NCI-H510A (cell line): Measurements from ENCODE around the gene WDFY3.

Experiments
- DNase-seq: peaks from one replicate; lab custom pipeline; 2025; lab: John Stamatoyannopoulos, UW

WDFY3 gene

DNA sequence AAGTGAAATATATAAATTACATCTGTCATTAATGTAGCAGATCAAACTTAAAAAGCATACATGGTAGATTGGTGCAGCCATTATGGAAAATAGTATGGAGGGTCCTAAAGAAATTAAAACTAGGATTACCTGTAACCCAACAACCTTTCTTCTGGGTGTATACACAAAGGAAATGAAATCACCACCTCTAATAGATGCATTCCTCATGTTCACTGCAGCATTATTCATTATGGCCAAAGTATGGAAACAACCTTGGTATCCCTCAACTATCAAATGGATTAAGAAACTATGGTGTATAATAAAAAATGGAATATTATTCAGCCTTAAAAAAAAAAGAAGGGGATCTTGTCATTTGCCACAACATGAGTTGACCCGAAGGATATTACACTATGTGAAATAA lies 13.7 kb downstream of the WDFY3 start:
- DNase-seq, result no peak

DNA sequence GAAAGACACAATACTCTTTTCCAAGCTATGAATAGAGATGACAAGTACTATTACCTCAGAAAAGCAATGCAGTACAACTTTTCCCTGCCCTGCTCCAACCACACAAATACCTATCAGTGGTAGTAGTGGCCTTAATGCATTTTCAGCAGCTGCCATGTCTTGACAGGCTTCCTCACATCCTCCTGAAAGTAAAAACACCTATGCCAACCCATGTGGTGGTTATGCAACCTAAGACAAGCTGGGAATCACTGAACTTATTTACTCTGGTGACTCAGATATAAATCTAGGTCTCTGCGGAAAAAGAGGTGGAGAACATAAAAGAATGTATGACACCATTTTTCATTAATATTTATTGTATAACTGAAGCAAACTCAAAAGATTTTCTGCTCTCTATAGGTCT lies 14.5 kb downstream of the WDFY3 start:
- no peak for DNase-seq

DNA sequence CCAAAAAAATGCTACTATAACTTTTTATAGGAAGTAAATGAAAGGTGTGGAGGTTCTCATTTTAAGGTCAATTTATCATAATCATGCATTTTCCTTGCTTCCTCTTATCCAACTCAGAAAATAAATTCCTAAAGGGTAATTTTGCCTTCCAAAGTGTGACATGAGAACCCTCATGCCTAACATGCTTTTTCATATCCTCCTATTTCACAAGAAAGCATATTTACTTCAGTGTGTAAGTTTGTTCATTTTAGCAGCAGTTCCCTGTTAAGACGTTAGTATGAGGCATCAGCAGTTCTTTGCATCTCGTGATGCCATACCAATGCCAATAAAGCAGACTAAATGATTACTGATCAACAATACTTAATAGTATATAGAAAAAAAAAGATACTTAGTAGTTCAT lies 18.4 kb downstream of the WDFY3 start:
- DNase-seq, result no peak

DNA sequence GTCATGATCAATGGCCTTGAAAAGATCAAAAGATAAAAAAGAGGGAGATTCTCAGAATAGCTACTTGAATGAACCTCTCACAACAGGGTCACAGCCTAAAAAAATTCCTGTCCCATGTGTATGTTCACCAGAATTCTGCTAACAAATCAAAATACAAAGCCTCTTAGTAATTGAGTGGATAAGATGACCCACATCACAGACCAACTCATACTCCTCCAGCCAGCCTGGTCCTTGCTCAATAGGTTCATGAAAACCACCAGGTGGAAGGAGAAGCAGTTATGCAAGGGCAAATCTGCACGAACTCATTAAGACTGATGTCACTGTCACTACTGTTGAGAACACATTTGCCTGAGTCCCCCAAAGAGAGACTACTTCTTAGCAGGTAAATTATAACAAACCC lies 21.5 kb downstream of the WDFY3 start:
- no peak for DNase-seq

DNA sequence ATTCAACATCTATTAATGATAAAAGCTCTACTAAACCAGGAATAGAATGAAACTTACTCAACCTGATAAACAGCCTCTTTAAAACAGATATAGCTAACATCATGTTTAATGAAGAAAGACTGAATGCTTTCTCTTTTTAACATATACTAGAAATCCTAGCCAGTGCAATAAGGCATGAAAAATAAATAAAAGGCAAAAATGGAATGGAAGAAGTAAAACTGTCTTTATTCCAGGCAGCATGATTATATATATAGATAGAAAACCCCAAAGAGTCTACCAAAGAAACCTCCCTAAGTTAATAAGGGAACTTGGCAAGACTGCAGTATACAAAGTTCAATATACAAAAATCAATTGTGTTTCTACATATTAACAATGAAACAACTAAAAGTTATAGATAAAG lies 25.5 kb downstream of the WDFY3 start:
- no peak for DNase-seq

DNA sequence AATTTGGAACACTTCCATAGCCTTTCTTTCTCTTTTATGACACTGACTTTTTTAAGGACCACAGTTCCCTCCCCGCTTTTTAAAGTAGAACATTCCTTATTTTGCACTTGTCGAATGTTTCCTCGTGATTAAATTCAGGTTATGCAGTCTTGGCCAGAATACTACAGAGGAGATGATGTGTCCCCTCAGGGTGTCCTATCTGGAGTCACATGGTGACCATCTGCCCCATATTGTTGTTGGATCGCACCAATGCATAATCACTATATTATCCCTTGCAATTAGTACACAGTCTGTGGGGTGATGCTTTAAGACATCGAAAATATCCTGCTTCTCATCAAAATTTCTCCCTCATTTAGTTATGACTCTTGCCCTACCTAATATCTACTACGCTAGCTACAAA lies 27.4 kb downstream of the WDFY3 start:
- DNase-seq, result no peak

DNA sequence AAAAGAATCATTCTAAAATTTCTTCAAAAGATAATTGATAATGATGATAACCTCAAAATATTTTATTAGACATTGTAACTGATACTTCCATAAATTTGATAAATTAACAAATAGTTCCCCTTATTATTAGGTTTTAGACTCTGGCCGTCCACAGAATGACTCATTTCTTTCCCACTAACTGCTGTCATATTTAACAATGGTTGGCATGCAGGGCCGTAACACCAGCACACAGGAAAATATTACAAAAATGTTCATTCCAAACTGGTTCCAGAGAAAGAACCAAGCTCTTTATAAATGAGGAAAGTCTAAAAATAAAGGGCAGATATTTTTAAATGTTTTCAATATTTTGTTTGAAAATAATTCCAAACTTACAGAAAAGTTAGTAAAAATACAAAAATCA lies 28.2 kb downstream of the WDFY3 start:
- no peak for DNase-seq

DNA sequence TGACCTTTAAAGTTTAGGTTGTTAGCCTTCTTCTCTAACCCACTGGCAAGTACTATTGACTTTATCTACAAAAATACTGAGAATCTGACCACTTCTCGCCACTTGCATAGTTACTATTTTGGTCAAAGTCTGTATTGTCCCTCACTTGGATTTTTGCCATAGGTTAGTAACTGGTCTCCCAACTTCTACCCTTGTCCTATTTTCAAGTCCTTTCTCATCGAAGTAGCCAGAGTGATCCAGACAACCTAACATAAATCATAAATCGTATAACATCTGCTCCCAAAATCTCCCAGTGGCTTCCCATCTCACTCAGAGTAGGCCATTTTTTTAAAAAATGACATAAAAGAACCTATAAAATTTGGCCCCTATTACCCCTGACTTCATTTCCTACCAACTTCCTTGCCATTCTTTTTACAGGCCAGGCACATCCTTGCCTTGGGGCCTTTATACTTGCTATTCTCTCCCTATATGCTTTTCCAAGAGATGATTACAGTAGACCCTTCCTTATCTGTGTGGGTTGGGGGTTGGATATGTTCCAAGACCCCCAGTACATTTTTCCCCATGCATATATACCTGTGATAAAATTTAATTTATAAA lies 29.0 kb downstream of the WDFY3 start:
- DNase-seq, result no peak

DNA sequence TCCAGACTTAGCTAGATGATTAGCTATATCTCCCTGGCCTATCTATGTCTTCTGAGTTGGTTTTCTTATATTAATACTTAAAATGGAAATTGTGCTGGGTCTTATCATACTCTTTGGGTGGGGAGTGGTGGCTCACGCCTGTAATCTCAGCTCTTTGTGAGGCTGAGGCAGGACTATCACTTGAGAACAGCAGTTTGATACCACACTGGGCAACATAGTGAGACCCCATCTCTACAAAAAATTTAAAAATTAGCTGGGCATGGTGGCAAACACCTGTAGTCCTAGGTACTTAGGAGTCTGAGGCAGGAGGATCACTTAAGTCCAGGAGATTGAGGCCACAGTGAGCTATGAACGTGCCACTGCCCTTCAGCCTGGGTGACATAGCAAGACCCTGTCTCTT lies 30.4 kb downstream of the WDFY3 start:
- DNase-seq, result no peak

DNA sequence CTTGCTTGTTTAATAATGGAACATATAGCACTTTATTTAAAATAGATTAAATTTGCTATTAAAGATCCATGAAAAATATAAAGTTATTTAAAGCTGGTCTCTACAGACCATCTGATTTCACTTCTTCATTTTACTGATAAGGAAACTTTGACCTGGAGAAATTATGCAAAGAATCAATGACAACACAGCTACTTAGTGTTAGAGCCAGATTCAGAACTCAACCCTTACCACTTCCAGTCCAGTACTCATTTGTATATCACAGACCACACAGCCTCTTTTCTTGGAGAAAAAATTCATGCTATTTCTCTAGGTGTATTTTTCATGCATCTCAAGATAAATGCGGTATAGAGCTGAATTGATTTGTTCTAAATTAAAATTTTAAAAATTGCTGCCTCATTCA lies 34.0 kb downstream of the WDFY3 start:
- DNase-seq, result no peak

DNA sequence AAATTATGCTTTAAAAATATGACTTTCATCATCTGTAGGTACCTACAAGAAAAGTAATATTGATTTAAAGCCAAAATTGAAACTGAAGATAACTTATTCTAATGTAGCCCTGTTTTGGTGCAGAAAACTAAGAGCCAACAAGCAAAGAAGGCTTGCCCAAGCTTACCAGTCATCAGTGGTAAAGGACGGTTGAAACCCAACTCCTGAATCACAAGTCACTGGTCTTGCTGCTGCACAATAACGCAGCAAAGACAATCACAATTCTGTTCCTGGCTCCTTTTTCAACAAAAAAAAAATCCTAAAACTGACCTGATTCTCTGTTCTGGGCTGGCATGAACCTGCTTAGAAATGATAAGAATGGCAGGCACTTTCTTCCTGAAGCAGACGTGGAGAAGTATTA lies 34.5 kb downstream of the WDFY3 start:
- no peak for DNase-seq

DNA sequence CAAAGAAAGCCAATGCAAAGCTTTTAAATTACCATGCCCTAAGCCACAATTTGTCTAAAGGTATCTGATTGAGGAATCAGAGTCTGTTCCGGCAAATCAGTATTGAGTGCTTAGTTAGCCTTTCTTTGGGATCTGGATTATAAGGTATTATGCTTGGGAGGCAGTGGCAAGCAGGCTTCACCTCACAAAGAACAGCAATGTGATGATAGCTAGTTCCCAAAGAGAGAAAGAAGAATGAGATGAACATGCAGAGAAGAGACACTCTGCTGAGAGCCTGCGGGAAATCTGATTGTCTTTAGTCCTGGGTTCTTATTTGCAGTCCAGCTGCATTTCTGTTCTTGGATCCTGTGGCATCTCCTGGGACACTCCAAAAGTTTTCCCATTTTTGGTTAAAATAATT lies 35.2 kb downstream of the WDFY3 start:
- DNase-seq, result no peak

DNA sequence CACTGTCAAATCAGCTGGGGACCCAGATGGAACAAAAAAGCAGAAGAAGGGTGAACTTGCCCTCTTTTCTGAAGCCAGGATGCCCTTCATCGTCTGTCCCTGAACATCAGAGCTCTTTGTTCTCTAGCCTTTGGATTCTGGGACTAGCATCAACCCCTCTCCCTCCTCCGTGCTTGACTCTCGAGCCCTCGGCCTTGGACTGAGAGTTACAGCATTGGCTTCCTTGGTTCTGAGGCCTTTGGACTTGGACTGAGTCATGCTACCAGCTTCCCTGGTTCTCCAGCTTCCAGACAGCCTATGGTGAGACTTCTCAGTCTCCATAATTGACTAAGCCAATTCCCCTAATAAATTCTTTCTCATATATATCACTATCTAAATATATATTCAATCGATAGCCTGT lies 38.4 kb downstream of the WDFY3 start:
- no peak for DNase-seq

DNA sequence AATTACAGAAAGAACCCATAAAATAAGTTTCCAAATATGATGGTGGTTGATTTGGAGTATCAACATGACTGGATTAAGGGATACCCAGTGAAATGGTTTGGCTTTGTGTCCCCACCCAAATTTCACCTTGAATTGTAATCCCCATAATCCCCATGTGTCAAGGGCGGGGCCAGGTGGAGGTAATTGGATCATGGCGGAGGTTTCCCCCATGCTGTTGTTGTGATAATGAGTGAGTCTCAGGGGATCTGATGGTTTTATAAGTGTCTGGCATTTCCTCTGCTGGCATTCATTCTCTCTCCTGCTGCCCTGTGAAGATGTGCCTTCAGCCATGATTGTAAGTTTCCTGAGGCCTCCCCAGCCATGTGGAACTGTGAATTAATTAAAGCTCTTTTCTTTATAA lies 39.1 kb downstream of the WDFY3 start:
- DNase-seq, result no peak

DNA sequence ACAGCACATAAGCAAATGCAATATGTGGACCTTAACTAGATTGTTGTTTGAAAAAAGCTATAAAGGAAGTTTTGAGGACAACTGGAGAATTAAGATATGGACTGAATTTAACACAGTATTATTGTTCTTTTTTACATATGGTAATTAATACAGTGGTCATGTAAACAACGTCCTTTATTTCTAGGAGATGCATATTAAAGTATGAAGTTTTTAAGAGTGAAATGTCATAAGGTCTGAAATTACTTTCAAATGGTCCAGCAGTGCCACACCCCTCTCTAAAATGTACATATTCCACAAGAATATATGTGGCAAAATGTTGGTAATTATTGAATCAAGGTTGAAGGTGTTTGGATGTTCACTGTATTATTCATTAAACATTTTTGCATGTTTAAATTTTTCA lies 40.9 kb downstream of the WDFY3 start:
- no peak for DNase-seq

DNA sequence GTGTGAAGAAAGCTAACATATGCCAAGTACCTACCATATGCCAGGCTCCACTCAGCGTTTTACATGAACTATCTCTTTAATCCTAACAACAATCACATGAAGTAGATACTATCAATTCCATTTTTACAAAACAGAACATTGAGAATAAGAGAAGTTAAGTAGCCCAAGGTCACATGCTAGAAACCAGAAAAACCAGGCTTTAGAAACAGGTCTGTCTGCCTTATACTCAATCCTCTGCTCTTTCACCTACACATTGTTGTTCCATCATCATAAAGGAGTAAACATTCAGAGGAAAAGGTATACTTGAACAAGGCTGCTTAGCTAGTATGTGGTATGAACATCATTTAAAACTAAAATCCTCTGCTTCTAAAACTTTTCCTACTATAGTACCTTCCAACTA lies 42.1 kb downstream of the WDFY3 start:
- no peak for DNase-seq

DNA sequence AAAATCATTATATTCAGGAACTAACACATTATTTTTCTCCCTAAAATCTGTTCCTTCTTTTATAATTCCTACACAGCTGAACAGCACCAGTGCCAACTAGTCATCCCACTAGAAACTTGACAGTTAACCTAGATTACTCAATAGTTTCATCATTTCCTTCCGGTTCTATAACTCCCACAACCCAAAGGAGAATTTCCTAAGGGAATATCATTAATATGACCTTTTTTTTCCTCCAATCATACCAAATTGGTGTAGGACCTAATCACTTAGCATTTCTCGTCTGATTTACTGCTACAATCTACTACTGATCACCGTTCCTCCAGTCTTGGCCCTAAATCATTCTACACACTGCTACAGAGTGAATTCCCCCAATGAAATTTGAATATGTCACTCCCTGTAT lies 45.9 kb downstream of the WDFY3 start:
- no peak for DNase-seq

DNA sequence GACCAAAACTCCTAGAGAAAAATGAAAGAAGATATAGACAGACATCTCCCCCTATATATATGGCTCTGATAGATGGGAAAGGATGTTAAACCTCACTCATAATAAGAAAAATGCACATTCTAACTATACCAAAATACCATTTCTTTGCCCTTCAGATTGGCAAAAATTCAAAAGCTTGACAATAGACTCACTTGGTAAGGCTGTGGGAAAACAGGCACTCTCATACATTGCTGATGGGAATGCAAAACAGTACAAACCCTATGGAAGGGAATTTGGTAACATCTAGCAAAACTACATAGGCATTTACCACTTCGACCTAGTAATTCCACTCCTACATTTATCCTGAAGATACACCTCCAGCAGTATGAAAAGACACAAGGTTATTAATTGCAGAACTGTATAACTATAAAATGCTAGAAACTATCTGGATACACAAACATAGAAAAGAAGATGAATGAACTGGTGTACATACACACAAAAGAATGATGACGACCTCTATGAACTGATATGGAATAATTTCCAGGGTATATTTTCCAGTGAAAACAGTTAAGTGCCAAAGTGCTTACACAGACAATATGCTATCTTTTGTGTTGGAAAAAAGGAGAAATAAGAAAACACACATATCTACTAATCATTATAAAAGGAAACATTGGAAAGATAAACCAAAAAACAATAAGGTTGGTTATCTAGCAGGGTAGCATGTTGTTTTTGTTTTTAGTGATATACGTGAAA lies 48.5 kb downstream of the WDFY3 start:
- no peak for DNase-seq

DNA sequence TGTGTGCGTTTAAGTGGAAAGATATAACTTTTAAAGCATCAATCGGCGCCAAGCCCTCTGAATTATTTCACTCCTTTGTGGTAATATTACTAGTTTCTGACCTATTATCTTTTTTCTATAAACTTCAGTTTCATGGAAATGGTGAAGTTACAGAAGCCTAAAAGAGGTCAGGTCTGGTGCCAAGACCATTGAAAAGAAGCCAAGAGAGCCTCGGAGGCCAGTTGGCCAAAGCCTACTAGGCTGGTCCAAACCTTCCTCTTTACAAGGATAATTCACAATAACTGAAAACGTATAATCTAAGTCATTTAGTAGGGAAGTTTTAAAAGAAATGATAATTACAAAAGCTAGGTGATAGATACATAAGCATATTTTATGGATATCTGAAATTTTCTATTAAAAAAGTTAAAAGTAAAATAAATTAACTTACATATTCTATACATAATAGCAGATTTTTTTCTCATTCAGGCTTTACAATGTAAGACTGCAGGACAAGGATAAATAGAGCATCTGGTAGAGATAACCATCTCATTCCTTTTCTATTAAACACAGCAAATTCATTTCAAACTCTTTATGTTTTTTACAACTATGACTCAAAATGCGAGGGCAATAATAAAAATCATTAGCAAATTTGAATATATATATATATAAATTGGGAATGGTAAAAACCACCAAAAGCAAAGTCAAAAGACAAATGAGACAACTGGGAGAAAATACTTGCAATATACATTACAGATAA lies 49.2 kb downstream of the WDFY3 start:
- DNase-seq, result no peak

DNA sequence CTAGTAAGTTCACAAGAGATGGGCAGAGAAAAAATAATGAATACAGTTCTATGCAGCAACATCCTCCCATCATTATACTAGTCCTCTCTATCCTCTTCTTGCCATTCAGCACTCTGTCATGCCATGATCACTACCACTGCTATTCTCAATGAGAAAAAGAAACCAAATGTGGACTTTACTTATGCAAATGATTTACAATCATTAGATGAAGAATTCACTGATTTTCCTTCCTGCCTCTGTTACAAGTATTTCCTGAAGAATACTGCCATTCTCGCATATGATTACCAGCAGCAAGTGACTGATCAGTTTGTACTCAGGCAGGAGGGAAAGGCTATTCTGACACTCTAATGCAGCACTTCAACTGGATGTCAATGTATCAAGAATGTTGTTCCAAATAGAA lies 50.3 kb downstream of the WDFY3 start:
- DNase-seq, result no peak

DNA sequence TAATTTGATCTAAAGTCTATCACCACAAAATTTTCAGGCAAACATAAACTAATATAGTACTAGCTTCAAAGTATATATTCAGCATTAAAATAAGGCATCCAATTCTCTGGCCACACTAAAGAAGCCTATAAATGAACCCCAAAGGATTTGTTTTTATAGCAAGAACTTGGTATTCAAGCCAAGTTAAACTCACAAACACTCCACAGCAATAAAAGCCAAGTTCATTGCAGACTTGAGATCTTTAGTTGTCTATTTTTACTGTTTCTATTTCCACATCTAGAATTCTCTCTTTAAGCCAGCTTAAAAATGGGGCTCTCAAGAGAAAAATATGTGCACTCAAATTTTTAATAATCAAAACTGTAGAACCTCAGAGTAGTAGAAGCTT lies 51.1 kb downstream of the WDFY3 start:
- DNase-seq, result no peak

DNA sequence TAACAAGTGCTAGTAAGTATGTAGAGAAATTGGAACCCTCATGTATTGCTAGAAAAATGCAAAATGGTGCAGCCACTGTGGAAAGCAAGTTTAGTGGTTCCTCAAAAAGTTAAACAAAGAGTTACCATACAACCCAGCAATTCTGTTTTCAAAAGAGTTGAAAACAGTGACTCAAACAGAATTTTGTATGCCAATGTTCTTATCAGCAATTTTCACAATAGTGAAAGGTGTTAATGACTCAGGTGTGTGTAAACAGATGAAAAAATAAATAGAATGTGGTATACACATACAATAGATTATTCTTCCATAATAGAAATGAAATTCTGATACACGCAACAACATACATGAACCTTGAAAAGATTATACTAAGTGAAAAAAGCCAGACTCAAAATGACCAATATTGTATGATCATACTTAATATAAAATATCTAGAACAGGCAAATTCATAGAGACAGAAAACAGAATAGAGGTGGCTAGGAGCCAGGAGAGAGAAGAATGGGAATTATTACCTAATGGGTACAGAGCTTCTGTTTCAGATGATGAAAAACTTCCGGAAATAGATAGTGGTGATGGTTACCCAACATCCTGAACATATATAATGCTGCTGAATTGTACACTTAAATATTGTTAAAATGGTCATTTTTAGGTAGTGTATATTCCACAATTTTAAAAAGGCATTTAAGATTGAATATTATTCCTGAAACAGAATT lies 51.6 kb downstream of the WDFY3 start:
- DNase-seq, result no peak

DNA sequence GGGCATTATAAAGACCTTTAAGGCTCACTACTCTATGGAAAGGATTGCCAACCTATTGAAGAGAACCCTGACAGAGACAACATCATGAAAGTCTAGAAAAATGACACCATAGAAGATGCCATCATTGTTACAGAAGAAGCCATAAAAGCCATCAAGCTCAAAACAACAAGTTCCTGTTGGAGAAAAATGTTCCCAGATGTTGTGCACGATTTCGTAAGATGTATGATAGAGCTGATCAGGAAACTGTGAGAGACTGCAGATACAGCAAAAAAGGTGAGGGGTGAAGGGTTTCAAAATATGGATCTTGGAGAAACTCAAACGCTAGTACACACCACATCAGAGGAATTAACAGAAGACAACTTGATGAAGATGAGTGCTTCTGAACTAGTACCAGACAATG lies 53.3 kb downstream of the WDFY3 start:
- DNase-seq, result no peak
